Omental fat pad (tissue), 4 donors: ENCODE data around the gene ZNHIT6. TPM values are rescaled to one million over a fixed set of nuclear protein-coding genes. Genes with fewer than 3 reads are reported as not detected.

Source experiments
- ATAC-seq: fragments of 150-250 bp; one replicate; pipeline ENCODE4 v1.9.1; 2016; ENCODE audit warnings: mild to moderate bottlenecking, moderate library complexity; ENCODE audit not compliant: low FRiP score
- DNase-seq: peaks from one replicate; pipeline ENCODE4 v3.0.0-alpha.2; 2019; ENCODE audit warnings: low spot score
- CTCF ChIP-seq, 3 donors: fragments of 450-650 bp; IDR thresholded peaks; one replicate each; pipeline ENCODE4 v1.5.1; 2016 to 2017; ENCODE audit warnings: antibody characterized with exemption in 3 of 3, mild to moderate bottlenecking in 3 of 3, moderate library complexity in 2 of 3
- total RNA-seq, 4 donors: library from RNA; depleted of rRNA; stranded (reverse); fragments of >200 nt; gene quantifications; one replicate each; pipeline ENCODE4 v1.1.0, GENCODE V29; 2016

The ZNHIT6 gene
- total RNA-seq, 4 donors from 2014 or later, result 9.6 to 20.5 (median 15.4) TPM

GRCh38 chr1:85605484-85606413, 102.5 kb downstream of the ZNHIT6 start:
- DNase-seq (no peak), ATAC-seq (no peak)
- no peak for TF ChIP-seq CTCF (IDR thresholded peaks at IDR 0.05)

- no peak for TF ChIP-seq CTCF (IDR thresholded peaks at IDR 0.05)
- ATAC-seq (no peak), DNase-seq (no peak)
Measured at GRCh38 chr1:85604298-85604997, 103.8 kb downstream of the ZNHIT6 start.

- ATAC-seq, result no peak
- no peak for TF ChIP-seq CTCF (IDR thresholded peaks at IDR 0.05)
- no peak for DNase-seq
Measured at GRCh38 chr1:85603086-85603880, 105.0 kb downstream of the ZNHIT6 start.

- TF ChIP-seq CTCF (IDR thresholded peaks at IDR 0.05), result no peak
- DNase-seq, result no peak
- no peak for ATAC-seq
Measured at GRCh38 chr1:85602571-85602970, 105.7 kb downstream of the ZNHIT6 start.

- no peak for DNase-seq
- ATAC-seq, result no peak
- TF ChIP-seq CTCF (IDR thresholded peaks at IDR 0.05), result no peak
Measured at GRCh38 chr1:85601901-85602300, 106.3 kb downstream of the ZNHIT6 start.

GRCh38 chr1:85599681-85600080, 108.6 kb downstream of the ZNHIT6 start:
- no peak for ATAC-seq

More at GRCh38 chr1:85599681-85600080, 108.6 kb downstream of the ZNHIT6 start:
- TF ChIP-seq CTCF (IDR thresholded peaks at IDR 0.05), result no peak
- DNase-seq, result no peak

Other genes starting within 250 kb of the ZNHIT6 start
- 10 to 100 TPM; 11.2 to 16.7 (median 15.8) TPM for gene DDAH1, start 243.3 kb downstream of the ZNHIT6 start, total RNA-seq
- gene CCN1, start 127.7 kb downstream of the ZNHIT6 start, total RNA-seq, result 100 to 1,000 TPM; 125 to 195 (median 175) TPM